Measurements from ENCODE around the gene GYS1.
"Not testable (repeated sequence)": the region's sequence is repeated elsewhere in the genome, so short reads cannot be mapped to it uniquely, and the experiment has no call there.

GRCh38 chr19:48925890-48926289 lies 67.2 kb downstream of the GYS1 start:
- not testable (repeated sequence) for TF ChIP-seq CTCF (conservative IDR thresholded peaks at IDR 0.05; ENCODE audit: low read depth in 2 of 2); JUNB (IDR thresholded peaks at IDR 0.05; ENCODE audit: unreplicated experiment); EZH2 (IDR thresholded peaks at IDR 0.05; ENCODE audit: low read depth, unreplicated experiment)
